MCF 10A (cell line): ENCODE measurements around the gene MPP2. TPM values are rescaled to one million over a fixed set of nuclear protein-coding genes. Genes with fewer than 3 reads are reported as not detected.

Source experiments
- BruUV-seq: library from RNA; stranded (reverse); fragments of 400-500 nt; replicated peaks from 2 replicates; lab custom pipeline; 2021; lab: Mats Ljungman, UMichigan
- CTCF ChIA-PET: fragments of 300-600 bp; sonication (Branson Sonifier 250); formaldehyde crosslinking; extraction: SDS; loops from one replicate; lab custom pipeline; 2021; ENCODE audit warnings: antibody characterized with exemption, inconsistent platforms; lab: Yijun Ruan, JAX
- POLR2A ChIA-PET: fragments of 300-600, 350-650 bp; sonication (Branson Sonifier 250); formaldehyde crosslinking; extraction: SDS; loops from one replicate; lab custom pipeline; 2020; ENCODE audit warnings: antibody characterized with exemption, inconsistent platforms; lab: Yijun Ruan, JAX
- DNase-seq: peaks from one replicate; pipeline ENCODE4 v3.0.0-alpha.2; 2018; ENCODE audit not compliant: unreplicated experiment
- H3K27ac Mint-ChIP-seq: one replicate; pipeline ENCODE4 v1.8.0; 2022; ENCODE audit warnings: mild to moderate bottlenecking, low read depth, mixed read lengths; ENCODE audit not compliant: unreplicated experiment
- H3K27me3 Mint-ChIP-seq: one replicate; pipeline ENCODE4 v1.8.0; 2022; ENCODE audit warnings: mixed read lengths; ENCODE audit not compliant: insufficient read depth, unreplicated experiment
- H3K36me3 Mint-ChIP-seq: one replicate; pipeline ENCODE4 v1.8.0; 2022; ENCODE audit warnings: mild to moderate bottlenecking, moderate library complexity, mixed read lengths; ENCODE audit not compliant: insufficient read depth, unreplicated experiment
- H3K4me1 Mint-ChIP-seq: one replicate; pipeline ENCODE4 v1.8.0; 2022; ENCODE audit warnings: mixed read lengths; ENCODE audit not compliant: insufficient read depth, unreplicated experiment
- H3K4me3 Mint-ChIP-seq: one replicate; pipeline ENCODE4 v1.8.0; 2022; ENCODE audit warnings: mild to moderate bottlenecking, moderate library complexity, mixed read lengths; ENCODE audit not compliant: unreplicated experiment
- H3K9me3 Mint-ChIP-seq: one replicate; pipeline ENCODE4 v1.8.0; 2022; ENCODE audit warnings: mixed read lengths; ENCODE audit not compliant: unreplicated experiment
- intact Hi-C: fragments of 100-400 bp; cut with micrococcal nuclease; formaldehyde crosslinking; loops from 2 replicates; pipeline ENCODE4 v1.14.1; 2022
- total RNA-seq: library from RNA; stranded (reverse); gene quantifications from 2 replicates; pipeline ENCODE4 v1.2.3, GENCODE V29; 2022
- TF ChIP-seq, protein P1 (sequence below): fragments of 200-600 bp; IDR thresholded peaks from one replicate; pipeline ENCODE4 v1.8.0; 2022; ENCODE audit warnings: antibody characterized with exemption, mild to moderate bottlenecking; ENCODE audit not compliant: unreplicated experiment

The MPP2 gene
- total RNA-seq, 1 experiment from 2014 or later: not detected

- H3K36me3 Mint-ChIP-seq: no peaks in the 10 kb centered on the region
- intact Hi-C loops: no loop called here
- no peaks in the 10 kb centered on the region for H3K9me3 Mint-ChIP-seq
- H3K4me3 Mint-ChIP-seq: no peak overlapping the region
- H3K27me3 Mint-ChIP-seq: peaks cover 33% of the 10 kb centered on the region
- H3K4me1 Mint-ChIP-seq: no peaks in the 10 kb centered on the region
- H3K27ac Mint-ChIP-seq: no peak overlapping the region
- TF ChIP-seq, protein P1, sequence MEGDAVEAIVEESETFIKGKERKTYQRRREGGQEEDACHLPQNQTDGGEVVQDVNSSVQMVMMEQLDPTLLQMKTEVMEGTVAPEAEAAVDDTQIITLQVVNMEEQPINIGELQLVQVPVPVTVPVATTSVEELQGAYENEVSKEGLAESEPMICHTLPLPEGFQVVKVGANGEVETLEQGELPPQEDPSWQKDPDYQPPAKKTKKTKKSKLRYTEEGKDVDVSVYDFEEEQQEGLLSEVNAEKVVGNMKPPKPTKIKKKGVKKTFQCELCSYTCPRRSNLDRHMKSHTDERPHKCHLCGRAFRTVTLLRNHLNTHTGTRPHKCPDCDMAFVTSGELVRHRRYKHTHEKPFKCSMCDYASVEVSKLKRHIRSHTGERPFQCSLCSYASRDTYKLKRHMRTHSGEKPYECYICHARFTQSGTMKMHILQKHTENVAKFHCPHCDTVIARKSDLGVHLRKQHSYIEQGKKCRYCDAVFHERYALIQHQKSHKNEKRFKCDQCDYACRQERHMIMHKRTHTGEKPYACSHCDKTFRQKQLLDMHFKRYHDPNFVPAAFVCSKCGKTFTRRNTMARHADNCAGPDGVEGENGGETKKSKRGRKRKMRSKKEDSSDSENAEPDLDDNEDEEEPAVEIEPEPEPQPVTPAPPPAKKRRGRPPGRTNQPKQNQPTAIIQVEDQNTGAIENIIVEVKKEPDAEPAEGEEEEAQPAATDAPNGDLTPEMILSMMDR: no peak
- no TSS peak for BruUV-seq
- DNase-seq: no peak
- POLR2A ChIA-PET: no interaction called here
- CTCF ChIA-PET: interaction anchor here (0.7 to 0.9 kb wide), 3 partner anchors 9 to 156 kb away, joined by 3 to 5 read pairs (median 4); no protein-coding TSS in a partner anchor
Measured at GRCh38 chr17:43849116-43849515, 58.2 kb downstream of the MPP2 start.

GRCh38 chr17:43848601-43849000, 58.7 kb downstream of the MPP2 start:
- no peak overlapping the region for H3K4me3 Mint-ChIP-seq
- POLR2A ChIA-PET: no interaction called here
- TF ChIP-seq, protein P1: no peak
- BruUV-seq: no TSS peak
- H3K4me1 Mint-ChIP-seq: no peaks in the 10 kb centered on the region
- no peak for DNase-seq
- no peaks in the 10 kb centered on the region for H3K9me3 Mint-ChIP-seq
- peaks cover 28% of the 10 kb centered on the region for H3K27me3 Mint-ChIP-seq
- intact Hi-C loops: no loop called here
- no peak overlapping the region for H3K27ac Mint-ChIP-seq
- CTCF ChIA-PET: interaction anchor here (0.7 to 0.9 kb wide), 2 partner anchors 9 to 10 kb away, joined by 3 to 4 read pairs; no protein-coding TSS in a partner anchor
- no peaks in the 10 kb centered on the region for H3K36me3 Mint-ChIP-seq

GRCh38 chr17:43846963-43847371, 60.4 kb downstream of the MPP2 start, which contains the start of gene CD300LG:
TSS of gene CD300LG (plus strand) at chr17:43847176. CDS start at chr17:43847217, 41 bp downstream.
- TF ChIP-seq, protein P1: no peak
- Mint-ChIP-seq H3K4me3 (no peak within 1 kb of the TSS), H3K27ac (no peak within 1 kb of the TSS), H3K27me3 (peaks cover 12% of the 10 kb centered on the region), H3K4me1 (no peaks in the 10 kb centered on the region), H3K36me3 (no peaks in the 10 kb centered on the region), H3K9me3 (no peaks in the 10 kb centered on the region)
- CTCF ChIA-PET: interaction anchor here (0.5 to 2.6 kb wide), 21 partner anchors 9 to 1019 kb away, joined by 3 to 24 read pairs (median 5); no protein-coding TSS in a partner anchor
- DNase-seq: no peak
- intact Hi-C loops: loop anchor here (1.0 to 2.0 kb wide), 5 partner anchors 56 to 152 kb away; no protein-coding TSS in a partner anchor
- POLR2A ChIA-PET: interaction anchor here (1.1 to 1.5 kb wide), 3 partner anchors 13 to 87 kb away, joined by 3 to 6 read pairs (median 5); no protein-coding TSS in a partner anchor
- no TSS peak for BruUV-seq

GRCh38 chr17:43846221-43846712, 61.1 kb downstream of the MPP2 start:
- no peaks in the 10 kb centered on the region for H3K4me1 Mint-ChIP-seq
- no TSS peak for BruUV-seq
- H3K4me3 Mint-ChIP-seq: no peak overlapping the region
- TF ChIP-seq, protein P1: peak; percentile 96
- ChIA-PET POLR2A (interaction anchor here (0.5 to 1.5 kb wide), 5 partner anchors 12 to 86 kb away, joined by 3 to 6 read pairs (median 5); partner anchors contain the start of gene DUSP3), CTCF (interaction anchor here (0.6 to 2.6 kb wide), 32 partner anchors 9 to 1018 kb away, joined by 3 to 24 read pairs (median 4); partner anchors contain the start of gene DUSP3)
- DNase-seq: peak; percentile 76
- no peaks in the 10 kb centered on the region for H3K36me3 Mint-ChIP-seq
- intact Hi-C loops: loop anchor here (1.0 to 2.0 kb wide), 5 partner anchors 55 to 151 kb away; no protein-coding TSS in a partner anchor
- no peaks in the 10 kb centered on the region for H3K9me3 Mint-ChIP-seq
- H3K27ac Mint-ChIP-seq: no peak overlapping the region
- peaks cover 5% of the 10 kb centered on the region for H3K27me3 Mint-ChIP-seq
